ENCODE measurements around the gene ABLIM1.

The ABLIM1 gene

GRCh38 chr10:114406455-114406854 is 251.6 kb downstream of the ABLIM1 start:
- no peak for DNase-seq (ENCODE audit: low spot score)

DNA sequence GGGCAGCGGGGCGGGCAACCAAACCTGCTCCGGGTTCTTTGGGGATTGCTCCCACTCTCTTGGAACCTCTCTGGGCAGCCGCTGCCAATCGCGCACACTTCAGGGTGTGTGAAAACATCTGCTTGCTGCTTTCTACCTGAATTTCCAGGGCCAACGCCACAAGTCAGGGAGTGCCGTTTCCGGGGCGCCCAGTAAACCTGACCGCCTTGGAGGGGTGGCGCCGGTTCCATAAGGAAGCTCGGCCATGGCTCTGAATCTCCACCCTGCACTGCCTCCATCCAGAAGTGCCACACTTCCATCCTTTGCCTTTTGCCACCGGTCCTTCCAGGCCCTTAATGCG is 253.1 kb downstream of the ABLIM1 start:
- no peak for DNase-seq (ENCODE audit: low spot score)

DNA sequence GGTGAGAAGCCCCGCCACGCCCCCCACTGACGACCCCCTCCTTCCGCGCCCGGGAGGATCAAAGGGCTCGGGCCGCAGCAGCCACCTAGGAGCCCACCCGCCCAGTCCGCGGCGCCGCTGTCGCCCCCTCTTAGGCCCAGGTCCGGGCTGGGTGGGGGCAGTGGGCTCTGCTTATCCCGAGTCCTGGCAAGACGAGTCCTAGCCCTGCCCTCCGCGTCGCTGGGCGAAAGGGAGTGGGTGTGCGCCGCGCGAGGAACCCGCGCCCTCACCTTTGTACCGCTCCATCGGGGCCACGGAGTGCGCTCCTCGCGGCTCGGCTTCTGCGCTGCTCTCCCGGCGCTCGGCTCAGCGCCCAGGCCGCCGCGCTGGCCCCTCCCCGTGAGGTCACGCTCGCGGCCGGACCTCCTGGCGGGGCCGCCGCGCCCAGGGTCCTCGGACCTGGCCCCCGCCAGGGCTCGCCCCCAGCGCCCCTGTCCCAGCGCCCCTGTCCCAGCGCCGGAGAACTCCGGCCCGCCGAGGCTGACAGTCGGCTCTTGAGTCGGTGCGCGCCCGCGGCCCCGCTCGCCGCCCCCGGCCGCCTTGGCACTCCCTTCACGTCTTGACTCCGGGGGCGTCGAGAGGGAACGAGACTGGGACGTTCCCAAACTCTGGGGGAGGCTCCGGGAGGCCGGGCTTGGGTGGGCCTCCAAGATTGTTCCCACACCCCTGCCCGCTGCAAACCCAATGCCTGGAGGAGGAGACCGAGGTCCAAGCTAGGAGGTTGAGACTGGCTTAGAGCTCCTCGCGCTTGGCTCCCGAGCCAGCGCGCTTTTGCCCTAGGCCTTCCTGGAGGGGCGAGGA is 253.7 kb downstream of the ABLIM1 start, which contains the start of gene AFAP1L2:
Gene AFAP1L2 (minus strand): TSS at position 332 of the 840 bp plus-strand sequence. CDS start 47 bp downstream, at position 285.
- no peak for DNase-seq (ENCODE audit: low spot score)

- no peak for DNase-seq (ENCODE audit: low spot score)
Observed at GRCh38 chr10:114403541-114404161, 254.4 kb downstream of the ABLIM1 start.

GRCh38 chr10:114402871-114403540 is 255.1 kb downstream of the ABLIM1 start:
- no peak for DNase-seq (ENCODE audit: low spot score)

- no peak for DNase-seq (ENCODE audit: low spot score)
Observed at GRCh38 chr10:114402233-114402632, 255.8 kb downstream of the ABLIM1 start.

DNA sequence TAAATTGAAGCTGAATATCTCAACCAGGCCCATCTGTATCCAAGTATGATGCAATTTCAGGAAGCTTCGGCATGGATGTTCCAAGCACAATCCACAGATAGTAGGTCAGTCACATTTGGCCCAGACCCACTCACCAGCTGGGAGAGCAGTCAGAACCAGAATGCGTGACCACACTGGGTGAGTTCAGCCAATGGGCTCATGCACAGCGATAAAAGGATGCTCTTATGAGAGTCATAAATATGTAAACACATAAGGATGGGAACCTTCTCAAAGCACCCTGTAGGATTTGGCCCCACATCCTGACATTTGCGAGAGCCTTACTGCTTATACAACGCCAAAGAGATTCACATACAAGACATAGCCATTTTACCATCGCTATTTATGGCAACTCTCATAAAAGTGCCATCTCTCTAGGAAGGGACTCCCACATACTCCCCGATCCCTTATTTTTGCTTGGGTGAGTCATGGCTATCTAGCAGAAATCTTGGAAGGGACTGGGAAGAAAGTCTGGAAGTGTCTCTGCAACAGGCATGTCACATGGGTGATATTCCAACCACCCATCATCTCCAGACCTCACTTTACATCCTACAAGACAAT is 256.8 kb downstream of the ABLIM1 start:
- peak; percentile 46 for DNase-seq (ENCODE audit: low spot score)

DNA sequence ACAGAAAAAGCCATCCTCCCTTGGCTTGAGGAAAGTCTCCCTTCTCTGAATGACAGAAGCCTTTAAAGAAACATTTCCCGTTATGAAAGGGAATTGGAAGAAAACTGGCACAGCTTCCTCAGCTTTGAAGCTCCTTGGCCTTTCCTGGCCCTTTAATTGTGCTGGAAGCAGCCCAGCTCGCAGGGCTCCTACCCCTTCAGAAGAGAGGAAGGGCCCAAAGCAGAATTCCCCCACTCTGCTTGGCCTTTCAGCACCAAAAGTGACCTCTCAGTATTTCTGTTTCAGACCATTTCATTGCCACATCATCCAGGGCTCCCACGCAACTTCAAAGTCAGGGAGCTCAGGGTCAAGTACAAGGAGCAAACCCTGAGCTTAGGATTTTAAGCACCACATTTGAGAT is 258.0 kb downstream of the ABLIM1 start:
- DNase-seq (ENCODE audit: low spot score): no peak

DNA sequence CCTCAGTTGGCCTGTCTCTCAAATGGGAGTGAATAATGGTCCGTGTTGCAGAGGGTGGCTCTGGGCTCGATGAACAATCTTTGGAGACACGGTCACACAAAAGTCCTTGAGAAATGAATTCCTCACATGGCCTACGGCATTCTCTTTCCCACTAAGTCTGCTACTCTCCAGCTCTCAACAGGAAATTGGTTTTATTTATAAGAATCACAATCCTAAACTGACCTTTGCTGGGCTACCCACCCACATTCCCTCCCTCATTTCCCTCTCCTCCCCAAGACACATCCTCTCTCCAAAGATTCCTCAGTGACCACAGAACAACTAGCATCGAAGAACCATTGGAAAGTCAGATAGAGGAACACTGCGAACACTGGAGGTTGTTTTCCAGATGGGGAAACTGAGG is 258.5 kb downstream of the ABLIM1 start:
- DNase-seq (ENCODE audit: low spot score): no peak

DNA sequence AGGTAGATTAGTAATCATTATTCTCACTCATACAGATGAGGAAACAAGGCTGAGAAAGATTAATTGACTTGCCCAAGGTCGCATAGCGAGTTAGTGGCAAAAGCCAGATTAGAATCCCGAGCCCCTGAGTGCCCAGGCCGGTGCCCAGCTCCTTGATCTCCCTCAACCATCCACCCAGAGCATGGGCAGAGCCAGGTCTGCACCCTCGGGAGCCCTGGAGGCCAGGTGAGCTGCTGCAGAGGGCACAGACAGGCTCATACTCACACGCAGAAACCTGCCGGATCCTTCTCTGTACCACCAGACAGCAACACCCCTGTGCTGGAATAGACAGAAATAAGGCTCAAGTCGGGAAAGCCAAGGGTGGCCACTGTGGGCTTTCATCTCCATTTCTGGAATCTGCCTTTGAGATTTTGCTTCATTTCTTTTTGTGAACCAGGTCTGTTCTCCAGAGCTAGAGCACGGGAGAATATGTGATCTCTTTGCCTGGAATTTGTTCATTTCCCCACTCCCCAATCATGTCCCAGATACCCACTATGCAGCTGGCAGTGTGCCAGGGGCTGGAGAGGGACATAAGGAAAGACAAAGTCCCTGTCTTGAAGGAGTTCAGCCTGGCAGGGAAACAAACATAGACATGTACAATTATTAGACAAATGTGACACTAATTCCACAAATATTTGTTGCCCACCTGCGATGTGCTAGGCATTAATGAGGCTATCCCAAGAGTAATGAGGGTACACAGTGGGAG is 259.3 kb downstream of the ABLIM1 start:
- no peak for DNase-seq (ENCODE audit: low spot score)

DNA sequence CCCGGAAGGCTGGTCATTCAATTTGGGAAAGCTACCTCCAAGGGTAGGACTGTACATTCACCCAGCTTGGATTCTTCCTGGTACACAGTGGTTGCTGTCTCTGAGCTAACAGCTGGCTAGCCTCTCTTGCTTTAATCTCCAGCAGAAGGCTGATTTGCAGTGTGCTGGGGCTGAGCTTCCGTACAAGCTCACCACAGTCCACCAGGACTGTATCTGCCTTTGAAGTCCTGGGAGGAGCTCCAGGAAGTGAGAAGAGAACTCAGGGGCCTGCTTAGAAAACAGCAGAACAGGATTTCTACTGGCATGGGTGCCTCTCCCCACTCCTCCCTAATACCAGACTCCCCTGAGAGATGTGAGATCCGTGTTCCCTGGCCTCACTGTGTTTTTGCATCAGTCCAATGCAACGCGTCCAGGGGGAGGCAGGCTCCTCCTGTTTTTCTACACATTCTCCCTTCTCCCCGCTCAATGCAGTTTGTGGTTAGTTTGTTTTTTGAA is 260.4 kb downstream of the ABLIM1 start:
- no peak for DNase-seq (ENCODE audit: low spot score)

DNA sequence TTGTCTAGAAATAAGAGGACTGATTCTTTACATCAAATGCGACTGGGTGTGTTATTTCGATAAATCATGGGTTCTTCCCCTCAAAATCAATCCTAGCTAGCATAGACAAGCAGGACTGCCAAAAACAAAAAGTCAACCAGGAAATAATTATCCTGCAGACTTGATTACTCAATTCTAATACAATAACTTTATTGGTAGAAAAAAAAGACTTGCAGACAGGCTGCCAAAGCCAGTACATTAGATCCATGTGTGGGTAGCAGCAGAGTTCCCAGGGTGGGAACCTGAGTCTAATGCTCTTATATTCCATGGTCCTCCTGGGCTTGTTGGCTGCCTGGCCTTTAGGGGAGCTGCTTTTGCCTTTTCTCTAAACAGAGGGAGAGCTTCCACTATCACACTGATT is 261.6 kb downstream of the ABLIM1 start:
- DNase-seq (ENCODE audit: low spot score): no peak

- DNase-seq (ENCODE audit: low spot score): peak; percentile 49
Observed at GRCh38 chr10:114395366-114396022, 262.6 kb downstream of the ABLIM1 start.

GRCh38 chr10:114394531-114394930 is 263.5 kb downstream of the ABLIM1 start:
- DNase-seq (ENCODE audit: low spot score): no peak

DNA sequence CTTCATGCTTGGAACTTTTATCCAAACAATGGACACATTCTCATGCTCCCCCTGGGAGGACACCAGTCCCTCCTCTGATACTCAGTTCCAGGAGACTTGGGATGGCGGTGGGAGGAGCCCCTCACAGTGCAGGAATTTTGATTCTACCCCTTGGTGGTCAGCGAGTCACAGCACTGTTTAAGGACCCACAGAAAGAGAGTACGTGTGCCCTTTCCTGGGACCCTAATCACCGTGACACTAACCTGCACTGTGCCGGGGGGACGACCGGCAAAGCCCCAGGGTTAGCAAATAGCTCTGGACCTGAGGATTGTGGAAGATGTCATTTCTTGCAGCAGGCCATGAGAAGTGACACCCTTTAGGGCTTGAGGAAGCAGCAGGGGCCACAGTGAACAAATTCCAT is 264.2 kb downstream of the ABLIM1 start:
- no peak for DNase-seq (ENCODE audit: low spot score)

DNA sequence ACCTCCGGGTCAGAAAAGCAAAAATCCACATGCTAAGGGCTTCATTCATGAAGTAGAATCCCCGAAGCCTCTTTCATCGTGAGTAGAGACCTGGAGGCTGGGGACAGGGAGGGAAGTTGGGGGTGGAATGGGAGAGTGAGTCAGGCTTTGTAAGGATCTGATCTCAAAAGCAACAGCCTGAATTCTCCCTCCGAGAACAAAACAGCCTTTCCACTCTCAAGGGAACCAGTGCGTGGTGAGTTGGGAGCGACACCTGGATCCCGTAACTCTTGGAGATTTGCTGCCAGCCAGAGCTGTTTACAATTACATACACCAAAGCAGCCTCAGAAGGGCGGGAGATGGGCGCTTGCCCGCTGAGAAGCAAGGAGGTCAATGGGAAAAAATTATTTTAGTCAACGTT is 264.6 kb downstream of the ABLIM1 start:
- DNase-seq (ENCODE audit: low spot score): no peak

DNA sequence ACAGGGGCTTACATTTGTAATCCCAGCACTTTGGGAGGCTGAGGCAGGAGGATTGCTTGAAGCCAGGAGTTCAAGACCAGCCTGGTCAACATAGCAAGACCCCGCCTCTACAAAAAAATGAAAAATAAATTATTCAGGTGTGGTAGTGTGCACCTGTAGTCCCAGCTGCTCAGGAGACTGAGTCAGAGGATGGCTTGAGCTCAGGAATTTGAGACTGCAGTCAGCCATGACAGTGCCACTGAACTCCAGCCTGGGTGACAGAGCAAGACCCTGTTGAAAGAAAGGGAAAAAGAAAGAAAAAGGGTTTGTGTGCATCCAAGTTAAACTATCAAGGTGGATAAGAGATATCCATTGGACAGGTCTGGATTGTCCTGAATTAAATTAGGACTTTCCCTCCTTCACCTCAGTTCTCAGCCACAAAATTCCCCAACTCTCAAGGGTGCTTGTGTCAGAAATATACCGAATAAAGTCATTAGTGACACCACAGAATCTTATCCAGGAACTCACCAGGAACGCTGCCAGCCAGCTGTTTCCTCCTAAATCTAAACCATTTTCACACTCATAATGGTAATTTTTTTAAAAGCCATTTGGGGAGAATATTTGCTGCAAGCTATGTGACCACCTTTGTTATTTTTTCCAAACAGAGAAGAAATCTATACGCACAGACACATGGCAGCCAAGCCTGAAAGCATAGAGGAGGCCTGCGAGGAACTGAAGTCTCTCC is 265.8 kb downstream of the ABLIM1 start:
- DNase-seq (ENCODE audit: low spot score): no peak

GRCh38 chr10:114391599-114391998 is 266.5 kb downstream of the ABLIM1 start:
- DNase-seq (ENCODE audit: low spot score): no peak

DNA sequence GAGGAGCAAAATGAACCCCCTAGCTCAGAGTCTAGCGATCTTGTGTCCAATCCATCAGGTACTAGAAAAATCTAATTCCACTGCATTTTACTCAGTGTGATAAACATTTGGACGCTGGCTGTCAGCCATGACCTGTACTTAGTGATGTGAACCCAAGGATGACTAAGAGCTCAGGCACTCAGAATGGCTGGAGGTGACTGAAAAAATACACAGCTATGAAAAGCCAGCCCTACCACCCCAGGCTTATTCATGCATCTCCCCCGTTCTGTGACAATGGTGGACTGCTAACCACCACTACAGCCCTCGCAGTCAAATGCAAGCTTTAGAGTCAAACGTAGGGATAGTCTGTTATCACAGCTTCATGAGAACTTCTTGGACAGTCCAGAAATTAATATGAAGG is 268.6 kb downstream of the ABLIM1 start:
- no peak for DNase-seq (ENCODE audit: low spot score)

DNA sequence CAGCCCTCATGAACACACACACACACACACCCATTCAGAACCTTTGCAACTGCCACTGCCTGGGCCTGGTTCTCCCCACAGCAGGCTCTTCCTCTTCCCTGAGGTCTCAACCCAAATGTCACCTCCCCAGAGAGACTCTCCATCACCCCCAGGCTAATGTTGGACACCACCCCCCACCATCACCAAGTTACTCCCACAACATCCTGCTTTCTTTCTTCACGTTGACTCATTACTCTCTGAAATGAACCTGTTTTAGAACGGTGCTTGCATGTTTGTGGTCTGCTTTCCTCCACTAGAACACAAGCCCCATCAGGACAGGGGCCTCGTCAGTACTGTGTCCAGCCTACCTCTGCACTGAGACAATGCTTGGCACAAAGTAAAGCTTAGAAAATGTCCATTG is 269.8 kb downstream of the ABLIM1 start:
- no peak for DNase-seq (ENCODE audit: low spot score)

GRCh38 chr10:114387784-114388183 is 270.3 kb downstream of the ABLIM1 start:
- no peak for DNase-seq (ENCODE audit: low spot score)
